Tibial nerve (tissue), 4 donors: Measurements from ENCODE around the gene SALL1.

Experiments
- EP300 ChIP-seq, 2 donors: sonication (generic); formaldehyde crosslinking; IDR thresholded peaks; one replicate each; pipeline ENCODE4 v1.6.1; 2017; ENCODE audit warnings: antibody characterized with exemption in 2 of 2, mild to moderate bottlenecking in 1 of 2
- POLR2A ChIP-seq, 2 donors: fragments of 450-650 bp; IDR thresholded peaks; one replicate each; pipeline ENCODE4 v1.6.1; 2017; ENCODE audit warnings: antibody characterized with exemption in 2 of 2, mild to moderate bottlenecking in 2 of 2, moderate library complexity in 2 of 2
- TF ChIP-seq, protein P1 (sequence below), 5 experiments: fragments of 200-600 bp in 3 of 5; fragments of 450-650 bp in 2 of 5; sonication (generic) in 3 of 5; IDR thresholded peaks; one replicate each; pipeline ENCODE4 v1.5.1; 2016 to 2019; ENCODE audit warnings: antibody characterized with exemption in 5 of 5, mild to moderate bottlenecking in 3 of 5, moderate library complexity in 2 of 5

DNA sequence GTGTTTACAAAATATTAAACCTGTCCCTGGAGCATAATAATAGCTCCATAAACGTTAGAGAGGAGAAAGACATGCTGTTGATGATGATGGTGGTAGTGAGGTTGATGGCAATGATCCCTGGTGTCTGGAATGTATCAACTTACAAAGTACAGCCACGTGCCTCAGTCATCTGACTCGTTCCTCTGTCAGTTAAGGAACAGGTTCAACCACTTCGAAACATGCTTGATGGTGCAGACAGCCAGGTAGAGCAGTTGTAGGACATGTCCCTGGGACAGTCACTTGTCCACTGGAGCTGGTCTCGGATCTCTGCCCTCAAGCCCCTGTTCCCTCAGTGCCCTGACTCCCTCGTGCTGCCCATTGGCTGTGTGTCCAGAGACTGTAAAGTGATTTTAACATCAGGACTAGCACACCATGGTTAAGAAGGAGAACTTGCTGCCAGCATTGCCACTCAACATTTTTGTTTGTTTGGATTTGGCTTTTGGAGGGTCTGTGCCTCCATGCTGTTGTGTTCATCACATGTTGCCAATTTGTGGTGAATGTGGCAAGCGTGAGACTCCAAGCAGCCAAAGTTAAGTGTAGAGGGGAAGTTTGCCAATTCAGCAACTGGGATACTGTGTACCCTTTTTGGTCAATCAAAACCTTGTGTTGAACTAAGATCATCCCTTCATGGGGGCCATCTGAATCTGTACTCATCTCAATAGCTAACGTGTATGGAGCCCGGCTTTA lies 16.3 kb upstream of the SALL1 start:
- TF ChIP-seq, protein P1, sequence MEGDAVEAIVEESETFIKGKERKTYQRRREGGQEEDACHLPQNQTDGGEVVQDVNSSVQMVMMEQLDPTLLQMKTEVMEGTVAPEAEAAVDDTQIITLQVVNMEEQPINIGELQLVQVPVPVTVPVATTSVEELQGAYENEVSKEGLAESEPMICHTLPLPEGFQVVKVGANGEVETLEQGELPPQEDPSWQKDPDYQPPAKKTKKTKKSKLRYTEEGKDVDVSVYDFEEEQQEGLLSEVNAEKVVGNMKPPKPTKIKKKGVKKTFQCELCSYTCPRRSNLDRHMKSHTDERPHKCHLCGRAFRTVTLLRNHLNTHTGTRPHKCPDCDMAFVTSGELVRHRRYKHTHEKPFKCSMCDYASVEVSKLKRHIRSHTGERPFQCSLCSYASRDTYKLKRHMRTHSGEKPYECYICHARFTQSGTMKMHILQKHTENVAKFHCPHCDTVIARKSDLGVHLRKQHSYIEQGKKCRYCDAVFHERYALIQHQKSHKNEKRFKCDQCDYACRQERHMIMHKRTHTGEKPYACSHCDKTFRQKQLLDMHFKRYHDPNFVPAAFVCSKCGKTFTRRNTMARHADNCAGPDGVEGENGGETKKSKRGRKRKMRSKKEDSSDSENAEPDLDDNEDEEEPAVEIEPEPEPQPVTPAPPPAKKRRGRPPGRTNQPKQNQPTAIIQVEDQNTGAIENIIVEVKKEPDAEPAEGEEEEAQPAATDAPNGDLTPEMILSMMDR (IDR thresholded peaks at IDR 0.05): no peak
- TF ChIP-seq POLR2A (IDR thresholded peaks at IDR 0.05) (no peak), EP300 (IDR thresholded peaks at IDR 0.05) (no peak)
